Measurements from ENCODE around the gene ABCC11.
A peak's percentile ranks its signal among the peaks of the same experiment; 100 is the strongest.

The ABCC11 gene

DNA sequence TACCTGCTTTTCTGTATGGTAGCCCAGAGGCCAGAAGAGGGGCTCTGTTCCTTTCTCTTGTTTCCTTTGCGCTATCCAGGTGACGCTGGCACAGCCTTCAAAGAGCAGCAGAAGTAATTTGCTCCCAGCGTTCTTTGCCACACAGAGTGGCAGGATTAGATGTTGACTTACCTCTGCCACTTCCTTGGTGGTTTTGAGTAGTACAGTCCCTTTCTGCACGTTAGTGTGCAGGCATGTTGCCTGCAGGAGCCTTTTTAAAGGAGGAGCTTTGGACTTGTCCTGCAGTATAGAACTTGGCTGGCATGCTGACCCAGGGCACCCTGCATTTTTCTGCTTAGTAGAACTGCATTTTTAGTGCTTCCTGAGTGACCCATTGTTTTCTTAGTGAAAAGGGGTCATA, at the start of gene ABCC11:
TSS of gene ABCC11 (minus strand) at position 229 of the 400 bp plus-strand sequence. CDS start 15,618 bp downstream, outside the sequence.
- DNase-seq = no peak
- no peak for TF ChIP-seq POLR2A (IDR thresholded peaks at IDR 0.05; ENCODE audit: low read length)
- TF ChIP-seq GATA1 (IDR thresholded peaks at IDR 0.05; ENCODE audit: low read depth, low read length) = no peak

- DNase-seq = no peak
- no peak for TF ChIP-seq POLR2A (IDR thresholded peaks at IDR 0.05; ENCODE audit: low read length)
- TF ChIP-seq GATA1 (IDR thresholded peaks at IDR 0.05; ENCODE audit: low read depth, low read length) = no peak
Observed at GRCh38 chr16:48295488-48296281, 48.3 kb upstream of the ABCC11 start.

- TF ChIP-seq POLR2A (IDR thresholded peaks at IDR 0.05; ENCODE audit: low read length) (no peak), GATA1 (IDR thresholded peaks at IDR 0.05; ENCODE audit: low read depth, low read length) (no peak)
- DNase-seq = no peak
Observed at GRCh38 chr16:48294724-48295123, 47.4 kb upstream of the ABCC11 start.

- no peak for TF ChIP-seq GATA1 (IDR thresholded peaks at IDR 0.05; ENCODE audit: low read depth, low read length)
- no peak for TF ChIP-seq POLR2A (IDR thresholded peaks at IDR 0.05; ENCODE audit: low read length)
- DNase-seq = no peak
Observed at GRCh38 chr16:48292452-48292851, 45.1 kb upstream of the ABCC11 start.

- DNase-seq = no peak
- TF ChIP-seq GATA1 (IDR thresholded peaks at IDR 0.05; ENCODE audit: low read depth, low read length) (no peak), POLR2A (IDR thresholded peaks at IDR 0.05; ENCODE audit: low read length) (no peak)
Observed at GRCh38 chr16:48291754-48292153, 44.4 kb upstream of the ABCC11 start.

DNA sequence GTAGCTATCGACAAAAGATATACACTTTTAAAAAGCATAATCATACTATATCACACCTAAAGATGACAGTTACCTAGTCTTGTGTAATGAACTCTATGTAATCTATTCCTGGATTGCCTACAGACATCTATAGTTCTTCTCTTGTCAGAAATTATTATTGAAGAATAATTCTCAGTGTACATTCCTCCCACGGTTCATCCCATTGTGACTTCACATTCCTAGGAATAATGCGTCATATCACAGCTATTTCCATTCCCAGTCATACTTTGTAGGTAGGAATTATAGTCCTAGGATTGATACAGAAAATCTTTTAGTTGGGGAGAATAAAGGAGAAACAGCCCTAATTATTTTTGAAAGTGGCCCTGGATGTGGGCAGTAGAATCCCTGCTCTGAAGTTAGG, 44.0 kb upstream of the ABCC11 start:
- no peak for TF ChIP-seq GATA1 (IDR thresholded peaks at IDR 0.05; ENCODE audit: low read depth, low read length)
- TF ChIP-seq POLR2A (IDR thresholded peaks at IDR 0.05; ENCODE audit: low read length) = no peak

DNA sequence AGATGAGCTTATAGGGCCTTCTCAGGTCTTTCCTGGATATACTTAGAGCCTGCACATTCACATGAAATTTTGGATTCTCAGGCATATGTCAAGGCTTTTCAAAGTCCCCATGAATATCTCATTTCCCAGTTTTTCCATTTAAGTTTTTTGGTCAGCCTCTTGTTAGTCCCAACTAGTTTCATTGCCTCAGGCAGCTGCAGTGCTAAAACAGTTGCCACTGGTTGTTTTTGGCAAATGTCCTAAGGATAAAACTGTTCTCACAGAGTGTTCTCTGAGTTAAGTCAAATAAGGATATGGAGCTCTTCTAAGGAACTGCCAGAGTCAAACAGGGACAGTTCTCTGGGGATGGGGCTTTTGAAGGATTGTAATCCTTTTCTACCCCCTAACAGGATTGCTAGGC, 39.9 kb upstream of the ABCC11 start:
- no peak for DNase-seq
- no peak for TF ChIP-seq POLR2A (IDR thresholded peaks at IDR 0.05; ENCODE audit: low read length)
- no peak for TF ChIP-seq GATA1 (IDR thresholded peaks at IDR 0.05; ENCODE audit: low read depth, low read length)

More for the DNA sequence above, 44.0 kb upstream of the ABCC11 start:
- DNase-seq = no peak

DNA sequence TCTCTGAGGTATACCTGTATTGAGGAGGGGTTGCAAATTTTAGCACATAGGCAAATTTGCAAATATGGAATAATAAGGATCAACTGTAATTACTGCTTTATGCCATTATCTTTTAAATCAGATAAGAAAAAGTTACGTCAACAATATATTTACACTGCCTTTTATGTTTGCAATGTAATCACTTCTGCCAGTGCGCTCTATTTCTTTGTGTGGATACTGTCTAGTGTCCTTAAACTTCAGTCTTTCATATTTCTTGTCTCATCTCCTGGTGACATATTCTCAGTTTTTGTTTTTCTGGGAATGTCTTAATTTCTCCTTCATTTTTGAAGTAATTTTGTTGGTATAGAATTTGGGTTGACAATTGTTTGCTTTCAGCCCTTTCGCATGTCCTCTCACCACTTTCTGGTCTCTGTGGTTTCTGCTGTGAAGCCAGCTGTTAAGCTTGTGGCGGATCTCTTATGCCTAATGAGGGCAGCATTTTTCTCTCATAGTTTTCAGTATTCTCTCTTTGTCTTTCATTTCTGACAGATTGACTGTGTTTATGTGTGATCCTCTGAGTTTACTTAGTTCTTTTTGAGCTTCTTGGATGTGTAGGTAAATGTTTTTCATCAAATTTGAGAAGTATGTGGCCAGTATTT, 37.6 kb upstream of the ABCC11 start:
- no peak for DNase-seq
- TF ChIP-seq GATA1 (IDR thresholded peaks at IDR 0.05; ENCODE audit: low read depth, low read length) (no peak), POLR2A (IDR thresholded peaks at IDR 0.05; ENCODE audit: low read length) (no peak)

DNA sequence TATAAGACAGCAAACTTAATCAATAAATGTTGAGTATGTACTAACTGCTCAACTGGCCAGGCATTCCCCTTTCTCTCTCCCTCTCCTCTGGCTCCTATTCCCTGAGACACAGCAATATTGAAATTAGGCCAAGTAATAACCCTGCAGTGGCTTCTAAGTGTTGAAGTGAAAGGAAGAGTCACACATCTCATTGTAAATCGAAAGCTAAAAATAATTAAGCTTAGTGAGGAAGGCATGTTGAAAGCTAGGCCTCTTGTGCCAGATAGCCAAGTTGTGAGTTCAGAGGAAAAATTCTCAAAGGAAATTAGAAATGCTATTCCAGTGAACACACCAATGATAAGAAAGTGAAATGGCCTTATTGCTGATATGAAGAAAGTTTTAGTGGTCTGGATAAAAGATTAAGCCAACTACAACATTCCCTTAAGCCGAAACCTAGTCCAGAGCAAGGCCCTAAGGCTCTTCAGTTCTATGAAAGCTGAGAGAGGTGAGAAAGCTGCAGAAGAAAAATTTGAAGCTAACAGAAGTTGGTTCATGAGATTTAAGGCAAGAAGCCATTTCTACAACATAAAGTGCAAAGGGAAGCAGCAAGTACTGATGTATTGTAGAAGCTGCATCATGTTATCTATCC, 35.4 kb upstream of the ABCC11 start:
- TF ChIP-seq GATA1 (IDR thresholded peaks at IDR 0.05; ENCODE audit: low read depth, low read length) (no peak), POLR2A (IDR thresholded peaks at IDR 0.05; ENCODE audit: low read length) (no peak)
- no peak for DNase-seq

GRCh38 chr16:48280546-48280945, 33.2 kb upstream of the ABCC11 start:
- no peak for DNase-seq
- TF ChIP-seq GATA1 (IDR thresholded peaks at IDR 0.05; ENCODE audit: low read depth, low read length) = no peak
- TF ChIP-seq POLR2A (IDR thresholded peaks at IDR 0.05; ENCODE audit: low read length) = no peak

- TF ChIP-seq GATA1 (IDR thresholded peaks at IDR 0.05; ENCODE audit: low read depth, low read length) (no peak), POLR2A (IDR thresholded peaks at IDR 0.05; ENCODE audit: low read length) (no peak)
- DNase-seq = no peak
Observed at GRCh38 chr16:48279199-48279598, 31.9 kb upstream of the ABCC11 start.

DNA sequence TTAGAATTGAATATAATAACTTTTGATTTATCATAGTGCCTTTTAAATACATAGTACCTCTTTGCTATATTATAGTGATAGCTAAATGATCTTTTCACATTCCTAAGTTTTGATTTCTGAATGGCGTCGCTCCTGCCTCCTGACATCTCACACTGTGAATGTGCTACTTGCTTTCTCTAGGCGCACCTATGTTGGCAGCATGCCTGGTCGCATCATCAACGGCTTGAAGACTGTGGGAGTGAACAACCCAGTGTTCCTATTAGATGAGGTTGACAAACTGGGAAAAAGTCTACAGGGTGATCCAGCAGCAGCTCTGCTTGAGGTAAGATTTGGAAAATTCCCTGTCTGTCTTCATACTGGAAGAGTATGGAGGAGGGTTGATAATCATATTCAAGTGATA, 29.8 kb upstream of the ABCC11 start:
- TF ChIP-seq GATA1 (IDR thresholded peaks at IDR 0.05; ENCODE audit: low read depth, low read length) (no peak), POLR2A (IDR thresholded peaks at IDR 0.05; ENCODE audit: low read length) (no peak)
- peak in 1 of 2 experiments; percentile 14 for DNase-seq

GRCh38 chr16:48276102-48276501, 28.8 kb upstream of the ABCC11 start:
- TF ChIP-seq POLR2A (IDR thresholded peaks at IDR 0.05; ENCODE audit: low read length) = no peak
- TF ChIP-seq GATA1 (IDR thresholded peaks at IDR 0.05; ENCODE audit: low read depth, low read length) = no peak
- no peak for DNase-seq

DNA sequence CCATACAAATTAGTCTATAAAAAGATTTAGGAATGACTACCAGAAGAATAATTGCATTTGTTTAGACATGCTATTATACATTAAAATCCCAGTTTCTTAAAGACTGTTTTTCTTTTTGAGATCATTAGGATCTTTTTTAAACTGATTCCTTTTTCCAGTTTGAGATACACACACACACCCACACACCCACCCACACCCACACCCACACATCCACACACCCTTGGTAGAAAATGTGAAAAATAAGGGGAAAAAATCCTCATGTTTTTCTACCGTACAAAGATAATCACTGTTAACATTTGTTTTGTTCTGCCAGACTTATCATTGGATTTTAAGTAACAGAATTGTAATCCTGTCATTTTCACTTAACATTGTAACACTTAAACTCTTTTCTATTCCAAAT, 27.1 kb upstream of the ABCC11 start:
- TF ChIP-seq POLR2A (IDR thresholded peaks at IDR 0.05; ENCODE audit: low read length) (no peak), GATA1 (IDR thresholded peaks at IDR 0.05; ENCODE audit: low read depth, low read length) (no peak)
- no peak for DNase-seq

All from erythroblast (primary cell).